ENCODE results near the gene ANGPTL1.

DNA sequence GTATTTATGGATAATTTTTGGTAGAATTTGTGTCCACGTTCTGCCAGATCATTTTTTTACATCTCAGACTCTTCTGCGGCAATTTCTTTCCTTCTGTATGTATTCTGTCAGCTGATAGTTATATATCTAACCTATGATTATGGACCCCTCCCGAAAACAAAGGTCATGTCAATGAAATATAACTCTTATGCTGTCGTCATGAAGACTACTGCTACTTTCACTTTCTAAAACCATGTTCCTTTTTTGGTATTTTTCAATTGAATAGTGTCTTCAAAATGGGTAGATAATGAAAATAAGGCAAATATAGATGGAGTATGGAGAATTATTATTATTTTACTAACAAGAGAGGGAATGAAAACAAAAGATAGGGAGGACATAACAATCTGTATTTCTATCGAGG lies 3.2 kb downstream of the ANGPTL1 start:
- TF ChIP-seq EZH2 (optimal IDR thresholded peaks at IDR 0.05; ENCODE audit: low read depth, low read length): no peak
- TF ChIP-seq, protein P1, sequence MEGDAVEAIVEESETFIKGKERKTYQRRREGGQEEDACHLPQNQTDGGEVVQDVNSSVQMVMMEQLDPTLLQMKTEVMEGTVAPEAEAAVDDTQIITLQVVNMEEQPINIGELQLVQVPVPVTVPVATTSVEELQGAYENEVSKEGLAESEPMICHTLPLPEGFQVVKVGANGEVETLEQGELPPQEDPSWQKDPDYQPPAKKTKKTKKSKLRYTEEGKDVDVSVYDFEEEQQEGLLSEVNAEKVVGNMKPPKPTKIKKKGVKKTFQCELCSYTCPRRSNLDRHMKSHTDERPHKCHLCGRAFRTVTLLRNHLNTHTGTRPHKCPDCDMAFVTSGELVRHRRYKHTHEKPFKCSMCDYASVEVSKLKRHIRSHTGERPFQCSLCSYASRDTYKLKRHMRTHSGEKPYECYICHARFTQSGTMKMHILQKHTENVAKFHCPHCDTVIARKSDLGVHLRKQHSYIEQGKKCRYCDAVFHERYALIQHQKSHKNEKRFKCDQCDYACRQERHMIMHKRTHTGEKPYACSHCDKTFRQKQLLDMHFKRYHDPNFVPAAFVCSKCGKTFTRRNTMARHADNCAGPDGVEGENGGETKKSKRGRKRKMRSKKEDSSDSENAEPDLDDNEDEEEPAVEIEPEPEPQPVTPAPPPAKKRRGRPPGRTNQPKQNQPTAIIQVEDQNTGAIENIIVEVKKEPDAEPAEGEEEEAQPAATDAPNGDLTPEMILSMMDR (IDR thresholded peaks at IDR 0.05; ENCODE audit: low read length): no peak
- no peak for TF ChIP-seq EZH2phosphoT487 (IDR thresholded peaks at IDR 0.05; ENCODE audit: low read length)

All from MM.1S (cell line).